Lung microvascular endothelial cell (primary cell): ENCODE data around the gene TMEM229B. TPM values are rescaled to one million over a fixed set of nuclear protein-coding genes. Genes with fewer than 3 reads are reported as not detected.

Experiments used
- DNase-seq, 2 donors: peaks; one replicate each; pipeline versions ENCODE4 v3.0.0 to v3.0.0-alpha.2; 2010; ENCODE audit warnings: low read depth in 2 of 2
- total RNA-seq: library from RNA; depleted of rRNA; stranded (reverse); fragments of >200 nt; gene quantifications from 2 replicates; pipeline ENCODE4 v1.2.1, GENCODE V29; 2014

The TMEM229B gene
- total RNA-seq, result 0.40 and 0.44 TPM in 2 replicates

- DNase-seq, result peak; percentile 35 to 55
These were observed at the start of gene TMEM229B for GRCh38 chr14:67487937-67488893. Gene TMEM229B, minus strand, starts transcription at chr14:67488721. Its CDS starts 14,798 bp downstream, at chr14:67473923.

GRCh38 chr14:67537736-67538135, 49.2 kb upstream of the TMEM229B start:
- no peak for DNase-seq

- no peak for DNase-seq
These were observed 47.6 kb upstream of the TMEM229B start for GRCh38 chr14:67536087-67536486.

GRCh38 chr14:67533754-67534085, 45.2 kb upstream of the TMEM229B start:
- no peak for DNase-seq

GRCh38 chr14:67532998-67533753, 44.7 kb upstream of the TMEM229B start, which contains the start of gene PLEKHH1:
Gene PLEKHH1, plus strand, starts transcription at chr14:67533290. Its CDS starts 8,578 bp downstream, at chr14:67541868.
- DNase-seq, result peak; percentile 26 to 65

GRCh38 chr14:67532606-67532997, 44.1 kb upstream of the TMEM229B start:
- DNase-seq, result no peak

- DNase-seq, result no peak
These were observed 41.7 kb upstream of the TMEM229B start for GRCh38 chr14:67529947-67530935.

GRCh38 chr14:67528276-67528675, 39.8 kb upstream of the TMEM229B start:
- DNase-seq, result no peak

GRCh38 chr14:67527756-67528155, 39.2 kb upstream of the TMEM229B start:
- no peak for DNase-seq

- DNase-seq, result peak; percentile 54 to 60
These were observed 38.3 kb upstream of the TMEM229B start for GRCh38 chr14:67526676-67527459.

GRCh38 chr14:67526181-67526580, 37.7 kb upstream of the TMEM229B start:
- no peak for DNase-seq

GRCh38 chr14:67525389-67525788, 36.9 kb upstream of the TMEM229B start:
- DNase-seq, result no peak

GRCh38 chr14:67524634-67524963, 36.1 kb upstream of the TMEM229B start:
- DNase-seq, result no peak

GRCh38 chr14:67523764-67524633, 35.5 kb upstream of the TMEM229B start:
- DNase-seq, result no peak

- no peak for DNase-seq
These were observed 33.7 kb upstream of the TMEM229B start for GRCh38 chr14:67522270-67522669.

GRCh38 chr14:67520482-67520881, 32.0 kb upstream of the TMEM229B start:
- no peak for DNase-seq

GRCh38 chr14:67519406-67519805, 30.9 kb upstream of the TMEM229B start:
- no peak for DNase-seq

GRCh38 chr14:67517083-67517482, 28.6 kb upstream of the TMEM229B start:
- DNase-seq, result peak; percentile 10 to 39

GRCh38 chr14:67516676-67517075, 28.2 kb upstream of the TMEM229B start:
- DNase-seq, result no peak
